Gastrocnemius medialis (tissue), 4 donors: ENCODE measurements around the gene HSPB6.

Source experiments
- POLR2A ChIP-seq, 2 donors: fragments of 450-650 bp; IDR thresholded peaks; one replicate each; pipeline ENCODE4 v1.6.1; 2017; ENCODE audit warnings: antibody characterized with exemption in 2 of 2, mild to moderate bottlenecking in 2 of 2, moderate library complexity in 2 of 2
- TF ChIP-seq, protein P1 (sequence below), 5 experiments: fragments of 450-650 bp in 3 of 5; fragments of 200-600 bp in 2 of 5; sonication (generic) in 2 of 5; IDR thresholded peaks in 4 of 5; conservative IDR thresholded peaks in 1 of 5; 1 replicate in 4 of 5; 2 replicates in 1 of 5; pipeline ENCODE4 v1.5.1; 2016 to 2019; ENCODE audit warnings: antibody characterized with exemption in 5 of 5, mild to moderate bottlenecking in 3 of 5, moderate library complexity in 3 of 5

GRCh38 chr19:35785339-35785627, 28.5 kb upstream of the HSPB6 start:
- no peak for TF ChIP-seq POLR2A (IDR thresholded peaks at IDR 0.05)
- TF ChIP-seq, protein P1, sequence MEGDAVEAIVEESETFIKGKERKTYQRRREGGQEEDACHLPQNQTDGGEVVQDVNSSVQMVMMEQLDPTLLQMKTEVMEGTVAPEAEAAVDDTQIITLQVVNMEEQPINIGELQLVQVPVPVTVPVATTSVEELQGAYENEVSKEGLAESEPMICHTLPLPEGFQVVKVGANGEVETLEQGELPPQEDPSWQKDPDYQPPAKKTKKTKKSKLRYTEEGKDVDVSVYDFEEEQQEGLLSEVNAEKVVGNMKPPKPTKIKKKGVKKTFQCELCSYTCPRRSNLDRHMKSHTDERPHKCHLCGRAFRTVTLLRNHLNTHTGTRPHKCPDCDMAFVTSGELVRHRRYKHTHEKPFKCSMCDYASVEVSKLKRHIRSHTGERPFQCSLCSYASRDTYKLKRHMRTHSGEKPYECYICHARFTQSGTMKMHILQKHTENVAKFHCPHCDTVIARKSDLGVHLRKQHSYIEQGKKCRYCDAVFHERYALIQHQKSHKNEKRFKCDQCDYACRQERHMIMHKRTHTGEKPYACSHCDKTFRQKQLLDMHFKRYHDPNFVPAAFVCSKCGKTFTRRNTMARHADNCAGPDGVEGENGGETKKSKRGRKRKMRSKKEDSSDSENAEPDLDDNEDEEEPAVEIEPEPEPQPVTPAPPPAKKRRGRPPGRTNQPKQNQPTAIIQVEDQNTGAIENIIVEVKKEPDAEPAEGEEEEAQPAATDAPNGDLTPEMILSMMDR (IDR thresholded peaks at IDR 0.05 in 4 of 5, conservative IDR thresholded peaks at IDR 0.05 in 1 of 5), result no peak
